Measurements from ENCODE around the gene HDAC11. TPM values are rescaled to one million over a fixed set of nuclear protein-coding genes. Genes with fewer than 3 reads are reported as not detected.

The HDAC11 gene
- total and polyA plus RNA-seq, 4 donors, result 2.5 to 9.0 (median 3.2) TPM

GRCh38 chr3:13550423-13550690 lies 70.3 kb downstream of the HDAC11 start:
- no peak overlapping the region for H3K4me3 ChIP-seq (ENCODE audit: low read depth in 1 of 3, low read length in 3 of 3)
- peaks cover 2 to 11% (median 3%) of the 10 kb centered on the region in 4 donors for H3K27me3 ChIP-seq (ENCODE audit: control insufficient read depth in 4 of 4, insufficient read depth in 4 of 4, low read length in 3 of 4)
- 83% methylated on average over 2 of the region's 2 CpGs for WGBS
- peaks cover 0 to 2% (median under 1%) of the 10 kb centered on the region in 4 donors for H3K4me1 ChIP-seq (ENCODE audit: control insufficient read depth in 4 of 4, insufficient read depth in 4 of 4, low read length in 3 of 4)
- DNase-seq (ENCODE audit: low spot score), result no peak
- TF ChIP-seq HNF4G (IDR thresholded peaks at IDR 0.05) (no peak), MAX (IDR thresholded peaks at IDR 0.05) (no peak), RAD21 (IDR thresholded peaks at IDR 0.05) (no peak), TAF1 (conservative IDR thresholded peaks at IDR 0.05) (no peak), NR2F2 (IDR thresholded peaks at IDR 0.05) (no peak), FOXA1 (IDR thresholded peaks at IDR 0.05) (no peak), RXRA (IDR thresholded peaks at IDR 0.05) (no peak), SP1 (IDR thresholded peaks at IDR 0.05) (no peak), REST (IDR thresholded peaks at IDR 0.05) (no peak), ATF3 (IDR thresholded peaks at IDR 0.05) (no peak), FOXA2 (IDR thresholded peaks at IDR 0.05) (no peak), CTCF (IDR thresholded peaks at IDR 0.05; ENCODE audit: low read depth, low read length, missing input control) (no peak), GABPA (IDR thresholded peaks at IDR 0.05 in 1 of 2, conservative IDR thresholded peaks at IDR 0.05 in 1 of 2) (no peak), YY1 (IDR thresholded peaks at IDR 0.05) (no peak), EGR1 (IDR thresholded peaks at IDR 0.05; ENCODE audit: low read depth in 2 of 2) (no peak), ZBTB33 (IDR thresholded peaks at IDR 0.05) (no peak), JUND (IDR thresholded peaks at IDR 0.05) (no peak), HNF4A (conservative IDR thresholded peaks at IDR 0.05) (no peak)
- no peaks in the 10 kb centered on the region for H3K9me3 ChIP-seq (ENCODE audit: control insufficient read depth in 4 of 4, low read length in 3 of 4)
- no peaks in the 10 kb centered on the region for H3K36me3 ChIP-seq (ENCODE audit: control insufficient read depth in 4 of 4, insufficient read depth in 3 of 4, low read depth in 1 of 4, low read length in 3 of 4)
- H3K27ac ChIP-seq (ENCODE audit: low read depth in 1 of 2, low read length in 2 of 2), result no peak overlapping the region
- H3K9ac ChIP-seq (ENCODE audit: low read depth in 1 of 2, low read length in 2 of 2), result no peak overlapping the region
